Transverse colon (tissue), 4 donors: ENCODE data around the gene MRAP.

Experiments used
- CTCF ChIP-seq, 5 experiments: fragments of 200-600 bp in 3 of 5; fragments of 450-650 bp in 2 of 5; sonication (generic) in 3 of 5; IDR thresholded peaks; 1 replicate in 2 of 5; 2 replicates in 3 of 5; pipeline ENCODE4 v1.5.1; 2016 to 2017; ENCODE audit warnings: antibody characterized with exemption in 5 of 5, inconsistent platforms in 3 of 5, mild to moderate bottlenecking in 2 of 5, moderate library complexity in 1 of 5
- POLR2A ChIP-seq: fragments of 450-650 bp; IDR thresholded peaks from one replicate; pipeline ENCODE4 v1.6.1; 2016; ENCODE audit warnings: antibody characterized with exemption, mild to moderate bottlenecking, moderate library complexity
- POLR2AphosphoS5 ChIP-seq, 3 donors: sonication (generic); formaldehyde crosslinking; IDR thresholded peaks; one replicate each; pipeline ENCODE4 v1.6.1; 2016; ENCODE audit warnings: antibody characterized with exemption in 3 of 3

DNA sequence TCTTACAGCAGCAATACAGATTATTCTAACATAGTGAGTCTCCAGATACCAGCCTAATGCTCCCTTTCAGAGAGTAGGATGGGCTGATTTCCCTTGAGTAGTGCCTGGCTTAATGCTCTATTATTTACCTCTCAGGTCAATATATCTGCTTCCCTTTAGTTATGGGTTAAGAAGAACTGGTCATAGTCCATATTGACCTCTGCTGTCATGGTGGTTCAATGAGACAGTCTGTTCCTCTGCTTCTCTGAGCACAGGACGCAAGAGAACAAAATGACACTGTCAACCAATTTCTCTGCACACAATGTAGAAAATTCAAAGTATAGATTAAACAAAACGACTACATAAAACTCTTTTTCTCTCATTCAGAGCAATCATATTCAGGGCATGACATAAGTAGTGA is 2.9 kb downstream of the MRAP start:
- TF ChIP-seq CTCF (IDR thresholded peaks at IDR 0.05) = no peak
- TF ChIP-seq POLR2A = no peak
- TF ChIP-seq POLR2AphosphoS5 (IDR thresholded peaks at IDR 0.05) = no peak
